8988T (cell line): ENCODE data around the gene CST5.
"Not testable (repeated sequence)": the region's sequence is repeated elsewhere in the genome, so short reads cannot be mapped to it uniquely, and the experiment has no call there.

Experiments
- DNase-seq: peaks from one replicate; pipeline ENCODE4 v3.0.0; 2011

The CST5 gene, protein sequence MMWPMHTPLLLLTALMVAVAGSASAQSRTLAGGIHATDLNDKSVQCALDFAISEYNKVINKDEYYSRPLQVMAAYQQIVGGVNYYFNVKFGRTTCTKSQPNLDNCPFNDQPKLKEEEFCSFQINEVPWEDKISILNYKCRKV

DNA sequence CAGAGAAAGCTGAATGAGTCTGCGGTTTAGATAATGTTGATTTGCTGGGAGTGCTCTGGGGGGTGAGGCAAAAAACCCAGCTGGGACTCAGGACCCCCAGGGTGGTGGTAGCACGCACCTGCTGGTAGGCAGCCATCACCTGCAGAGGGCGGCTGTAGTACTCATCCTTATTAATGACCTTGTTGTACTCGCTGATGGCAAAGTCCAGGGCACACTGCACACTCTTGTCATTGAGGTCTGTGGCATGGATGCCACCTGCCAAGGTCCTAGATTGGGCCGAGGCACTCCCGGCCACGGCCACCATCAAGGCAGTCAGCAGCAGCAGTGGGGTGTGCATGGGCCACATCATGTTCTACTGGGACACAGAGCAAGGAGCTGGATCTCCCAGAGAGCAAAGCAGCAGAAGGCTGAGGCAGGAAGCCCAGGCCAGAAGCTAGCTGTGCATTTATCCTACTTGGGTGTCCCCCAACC lies at the start of gene CST5:
TSS of gene CST5 (minus strand) at position 421 of the 471 bp plus-strand sequence. CDS start at position 349, 72 bp downstream.
- DNase-seq, result no peak

DNA sequence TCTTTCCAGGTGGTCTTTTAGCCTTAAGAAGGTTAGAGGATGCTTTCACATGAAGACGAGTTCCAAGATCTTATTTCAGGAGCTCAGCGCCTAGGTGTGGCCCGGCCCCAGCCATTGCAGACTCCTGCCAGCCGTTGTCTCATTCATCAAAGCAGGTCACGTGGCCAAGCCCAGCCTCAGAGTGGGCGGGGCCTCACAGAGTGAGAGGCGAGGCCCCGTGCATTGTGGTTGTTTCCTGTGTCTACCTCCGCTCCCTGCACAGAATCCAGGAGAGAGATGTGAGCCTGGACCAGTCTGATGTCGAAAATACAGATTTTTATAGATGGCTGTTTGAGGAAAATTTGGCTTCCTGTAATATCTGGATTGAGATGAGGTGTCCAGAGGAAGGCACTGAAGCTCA lies 49.2 kb upstream of the CST5 start:
- no peak for DNase-seq

DNA sequence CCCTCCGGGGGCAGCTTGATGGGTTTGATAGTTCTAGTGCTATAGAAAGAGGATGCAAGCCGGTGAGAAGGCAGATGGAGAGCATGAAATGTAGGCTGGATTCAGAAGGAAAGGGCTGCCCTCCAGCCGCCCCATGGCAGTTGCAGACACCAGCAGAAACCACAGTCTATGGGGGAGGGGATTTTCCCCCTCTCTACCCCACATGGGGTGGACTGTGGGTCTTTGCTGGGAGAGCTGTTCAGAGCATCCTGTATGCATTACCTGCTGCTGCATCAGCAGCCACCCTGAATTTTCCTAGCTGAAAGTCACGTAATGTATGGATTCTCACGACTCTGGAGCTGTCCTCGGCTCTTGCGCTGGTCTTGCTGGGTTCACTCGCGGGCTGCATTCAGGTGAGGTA lies 48.8 kb upstream of the CST5 start:
- no peak for DNase-seq

DNA sequence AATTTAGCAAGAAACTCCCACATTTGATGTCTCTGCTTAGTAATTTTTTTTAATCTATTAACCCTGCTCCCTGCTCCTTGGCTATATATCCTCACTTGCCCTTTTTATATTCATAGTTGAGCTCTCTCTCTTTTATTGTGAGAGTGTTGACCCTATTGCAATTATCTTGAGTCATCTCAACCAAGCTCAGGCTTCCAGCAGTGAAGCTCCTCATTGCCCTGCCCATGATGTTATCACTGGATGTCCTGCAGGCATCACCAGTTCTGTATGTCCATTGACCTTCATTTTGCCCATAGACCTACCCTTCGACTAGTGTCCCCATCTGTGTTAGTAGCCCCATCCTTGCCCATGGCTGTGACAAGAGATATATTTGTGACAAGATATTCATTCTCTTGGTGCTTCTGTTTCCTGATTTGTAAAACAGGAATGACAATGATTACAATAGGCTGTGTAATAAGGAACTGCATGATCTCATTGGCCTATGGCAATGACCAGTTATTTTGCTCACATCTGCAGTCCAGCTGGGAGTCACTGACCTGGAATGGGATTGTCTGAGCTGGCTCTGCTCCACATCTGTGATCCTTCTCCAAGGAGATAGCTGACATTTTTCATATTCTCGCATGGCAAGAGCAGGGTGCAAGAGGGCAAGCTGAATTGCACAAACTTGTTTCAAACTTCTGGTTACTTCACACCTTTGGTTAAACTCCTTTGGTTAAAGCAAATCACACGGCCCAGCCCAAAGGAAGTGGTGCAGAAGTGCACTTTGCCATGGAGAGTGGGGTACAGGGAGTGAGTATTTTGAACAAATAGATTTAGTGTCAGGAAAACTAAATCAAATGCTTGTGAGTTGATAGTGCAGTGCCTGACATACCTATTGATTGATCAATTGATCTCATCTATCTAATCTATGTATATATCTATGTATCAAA lies 47.7 kb upstream of the CST5 start:
- no peak for DNase-seq

DNA sequence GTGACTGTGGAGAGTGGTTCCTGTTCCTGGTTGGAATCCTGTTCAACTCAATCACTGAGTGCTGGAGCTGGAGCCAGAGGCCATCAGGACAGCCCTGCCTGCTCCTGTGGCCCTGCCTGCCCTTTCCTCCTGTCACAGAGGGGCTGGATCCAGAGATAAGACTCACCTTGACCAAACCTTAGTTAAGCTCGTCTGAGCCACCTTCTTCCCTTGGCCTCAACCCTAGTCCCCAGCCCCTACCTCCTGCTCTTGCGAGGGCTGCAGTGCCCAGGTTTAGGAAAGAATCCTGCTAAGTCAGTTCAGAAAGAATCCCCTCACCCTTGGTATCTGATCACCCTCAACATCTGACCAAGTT lies 47.0 kb upstream of the CST5 start:
- DNase-seq, result no peak

DNA sequence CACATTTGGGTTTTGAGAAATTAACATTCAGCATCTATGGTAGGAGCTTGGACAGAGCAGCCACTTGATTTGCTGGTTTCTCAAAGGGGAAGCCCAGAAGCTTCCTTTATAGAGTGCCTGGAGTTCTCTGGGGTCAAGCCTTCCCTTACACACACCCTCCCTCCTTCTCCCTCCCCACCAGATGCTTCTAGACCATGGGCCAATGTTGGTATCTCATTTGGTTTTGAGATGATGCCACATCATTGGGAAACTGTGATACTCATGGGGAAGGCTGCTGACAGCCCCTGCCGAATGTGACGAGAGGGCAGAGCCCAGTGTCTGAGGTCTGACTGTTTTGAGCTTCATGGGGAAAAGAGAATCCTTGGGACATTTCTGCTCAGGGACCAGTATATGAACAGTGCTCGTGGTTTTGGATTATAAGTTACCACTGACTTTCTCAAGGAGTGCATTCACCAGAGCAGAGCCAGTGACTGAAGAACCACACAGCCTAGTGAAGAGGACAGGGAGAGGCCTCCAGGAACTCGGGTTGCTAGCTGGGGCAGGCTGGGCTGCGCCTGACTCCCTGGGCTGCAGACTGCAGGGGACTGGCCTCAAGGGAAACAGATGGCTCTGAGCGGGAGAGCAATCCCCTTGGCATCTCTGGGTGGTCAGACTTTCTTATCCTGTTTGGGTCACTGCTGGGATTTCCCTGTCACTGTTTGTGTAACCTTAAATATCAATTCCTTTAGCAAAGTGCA lies 46.4 kb upstream of the CST5 start:
- DNase-seq, result no peak

DNA sequence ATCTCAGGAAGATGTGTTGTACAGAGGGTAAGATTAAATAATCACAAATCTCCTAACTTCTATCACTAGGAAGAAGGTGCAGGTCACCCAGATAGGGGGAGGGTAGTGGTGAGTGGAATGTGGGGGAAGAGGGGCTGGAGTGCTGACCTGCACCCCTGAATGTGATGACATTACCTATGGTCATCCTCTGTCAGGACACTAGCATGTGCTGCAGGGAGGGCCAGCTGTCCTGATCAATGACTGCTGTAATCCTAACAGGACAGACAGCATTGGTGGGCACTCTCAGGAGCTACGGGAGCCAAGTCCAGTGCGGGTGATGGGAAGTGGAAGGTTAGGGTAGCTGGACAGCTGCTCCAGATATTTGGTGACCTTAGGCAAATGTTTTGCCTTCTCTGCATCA lies 45.2 kb upstream of the CST5 start:
- no peak for DNase-seq

DNA sequence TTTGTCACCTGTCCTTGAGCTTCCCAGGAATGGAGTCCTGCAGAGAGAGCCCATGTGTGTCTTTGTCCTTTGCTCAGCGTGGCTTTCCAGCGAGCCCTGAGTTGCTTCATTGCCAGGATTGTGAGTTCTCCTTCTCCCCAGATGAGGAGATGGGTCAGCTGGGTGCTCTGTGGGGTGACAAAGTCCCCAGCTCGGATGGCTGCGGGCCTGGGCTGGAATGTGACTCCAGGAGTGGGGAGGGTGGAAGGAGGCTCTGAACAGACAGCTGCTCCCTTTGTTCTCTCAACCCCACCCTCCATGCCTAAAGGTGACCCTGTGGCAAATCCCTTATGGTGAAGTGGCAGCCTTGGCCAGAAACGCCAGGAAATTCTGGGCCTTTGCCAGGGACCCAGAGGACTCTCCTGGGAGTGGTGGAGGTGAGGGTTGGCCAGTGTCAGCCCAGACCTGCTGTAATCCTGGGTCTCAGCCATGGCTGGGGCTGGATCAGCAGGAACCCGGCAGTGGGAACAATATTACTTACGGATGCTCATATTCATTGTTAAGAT lies 44.4 kb upstream of the CST5 start:
- no peak for DNase-seq

DNA sequence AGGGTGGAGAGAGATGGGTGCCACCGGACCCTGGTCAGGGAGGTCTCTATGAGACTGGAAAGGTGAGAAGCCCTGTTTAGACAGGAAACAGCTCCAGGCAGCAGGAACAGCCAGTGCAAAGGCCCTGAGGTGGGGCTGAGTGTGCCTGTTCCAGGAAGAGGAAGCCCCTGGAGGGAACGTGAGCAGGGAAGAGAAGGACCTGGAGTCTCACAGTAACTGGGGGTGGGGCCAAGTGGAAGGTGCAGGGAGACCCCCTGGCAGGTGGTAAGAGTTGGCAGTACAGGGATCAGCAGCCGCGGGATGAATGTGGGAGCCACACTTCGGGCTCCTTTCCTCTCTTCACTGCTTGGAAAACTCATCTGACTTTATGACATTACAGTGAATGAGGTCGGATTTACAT lies 43.8 kb upstream of the CST5 start:
- DNase-seq, result no peak

DNA sequence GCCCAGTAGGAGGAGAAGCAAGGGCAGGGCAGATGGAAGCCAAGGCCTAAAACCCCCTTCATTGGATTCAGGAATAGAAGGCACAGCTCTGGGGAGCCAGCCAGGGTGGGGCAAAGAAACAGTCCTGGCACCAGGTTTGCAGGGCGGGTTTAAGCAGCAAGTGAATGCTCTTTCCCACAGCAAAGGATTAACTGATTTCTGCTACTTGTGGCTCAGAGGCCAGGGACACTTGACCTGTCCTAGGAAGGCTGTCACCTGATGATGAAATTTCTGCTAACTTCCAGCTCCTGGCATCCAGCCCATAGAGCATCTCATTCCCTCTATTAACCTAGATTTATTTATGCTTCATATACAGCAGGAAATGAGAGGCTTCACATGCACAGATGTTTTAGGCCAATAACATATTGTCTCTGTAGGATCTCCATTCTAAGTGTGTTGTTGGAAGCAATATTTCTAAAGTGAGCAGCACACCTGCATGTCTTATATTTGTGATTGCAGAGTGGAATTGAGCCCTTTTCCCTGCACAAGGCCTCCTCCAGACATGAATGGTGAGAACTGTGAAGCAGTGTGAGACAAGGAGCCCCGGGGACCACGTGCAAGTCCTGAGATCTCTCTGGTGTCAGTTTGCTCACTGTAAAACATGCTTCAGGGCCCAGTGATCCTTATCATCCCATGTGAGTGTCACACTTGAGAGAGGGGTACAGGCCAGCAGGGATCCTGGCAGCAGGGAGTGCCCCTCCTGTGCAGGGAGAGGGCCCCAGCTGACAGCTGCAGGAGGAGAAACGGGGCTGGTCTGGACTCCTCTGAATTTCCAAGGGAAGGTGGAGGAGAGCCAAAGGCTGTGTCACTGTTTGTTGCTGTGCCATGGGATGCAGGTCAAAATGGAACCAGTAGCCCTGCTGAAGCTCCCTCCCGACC lies 41.1 kb upstream of the CST5 start:
- no peak for DNase-seq

DNA sequence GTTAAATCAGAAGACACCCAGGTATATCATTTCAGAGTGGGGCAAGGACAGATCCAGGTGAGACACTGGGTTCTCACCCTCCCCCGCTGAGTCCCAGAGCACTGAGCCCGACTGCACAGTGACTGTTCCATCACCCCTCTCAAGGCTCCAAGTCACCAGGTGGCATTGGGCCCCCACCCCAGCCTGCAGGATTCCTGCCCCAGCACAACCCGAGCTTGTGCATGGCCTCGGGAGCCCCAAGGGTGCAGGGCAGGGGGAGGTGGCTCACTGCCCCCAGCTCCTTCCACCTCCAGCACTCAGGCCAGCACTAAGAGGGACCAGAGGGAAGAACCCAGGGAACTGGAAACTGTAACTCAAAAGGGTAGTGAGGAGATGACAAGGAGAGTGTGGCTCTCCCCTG lies 39.3 kb upstream of the CST5 start:
- no peak for DNase-seq

DNA sequence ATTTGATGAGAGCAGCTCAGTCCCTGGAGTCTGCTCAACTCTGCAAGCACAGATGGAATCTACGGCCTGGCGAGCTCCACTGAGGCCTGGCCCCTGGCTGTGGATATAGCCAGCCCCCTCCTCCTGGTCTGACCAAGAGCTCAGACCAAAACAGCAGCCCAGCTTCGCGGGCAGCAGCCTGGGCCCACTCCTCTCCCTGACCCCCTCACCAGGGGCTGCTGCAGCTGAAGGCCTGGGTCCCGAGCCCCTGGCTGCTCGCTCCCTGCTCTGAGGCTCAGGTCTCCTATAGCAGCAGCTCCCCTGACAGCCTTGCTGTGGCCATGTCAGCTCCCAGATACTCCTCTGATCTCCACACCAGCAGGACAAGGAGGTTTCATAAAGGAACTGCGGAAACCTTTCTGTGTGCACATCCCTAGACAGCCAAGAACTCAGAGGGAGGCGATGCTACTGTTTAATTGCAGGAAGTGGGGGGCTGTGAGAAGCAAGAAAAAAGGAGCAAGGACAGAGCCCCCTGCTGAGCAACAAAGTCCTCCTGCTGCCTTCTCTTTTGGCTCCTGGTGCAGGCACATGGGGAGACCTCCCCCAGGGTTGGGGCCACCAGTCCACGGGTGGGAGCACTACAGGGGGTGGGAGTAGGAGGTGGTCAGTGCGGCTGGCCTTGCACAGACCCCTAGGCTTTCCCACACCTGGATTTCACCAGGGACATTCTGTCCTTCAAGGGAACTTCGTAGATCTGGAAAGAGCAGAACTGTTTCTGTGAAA lies 38.7 kb upstream of the CST5 start:
- no peak for DNase-seq

DNA sequence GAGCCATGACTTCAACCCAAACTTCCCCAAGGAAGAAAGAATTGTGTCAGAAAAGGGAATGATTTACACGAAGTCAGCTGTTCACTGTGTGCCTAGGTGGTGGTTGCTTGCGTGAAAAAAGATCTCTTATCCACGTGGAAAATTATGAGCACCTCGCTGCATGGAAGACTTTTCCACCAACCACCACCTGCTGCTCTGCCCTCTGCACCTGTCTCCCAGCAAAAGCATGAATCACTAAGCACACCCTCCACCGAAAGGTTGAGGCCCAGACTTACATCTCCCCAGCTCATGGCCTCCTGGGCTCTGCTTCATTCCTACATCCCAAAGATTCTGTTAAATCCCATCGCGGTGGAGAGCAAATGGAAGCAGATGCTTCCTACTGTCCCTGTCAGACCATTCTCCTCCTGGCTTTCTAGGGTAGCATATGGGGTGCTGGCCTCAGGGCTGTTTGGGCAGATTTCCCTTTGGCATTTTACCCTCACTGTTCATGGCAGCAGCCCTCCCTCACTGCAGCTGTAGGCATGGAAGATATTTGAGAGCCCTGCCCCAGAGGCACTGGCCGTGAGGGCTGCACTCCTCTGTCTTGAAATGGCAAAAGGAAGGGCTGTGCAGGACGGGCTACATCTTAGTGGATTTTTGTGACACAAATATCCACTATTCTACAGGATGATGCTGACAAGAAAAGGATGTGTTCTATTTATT lies 37.6 kb upstream of the CST5 start:
- no peak for DNase-seq

DNA sequence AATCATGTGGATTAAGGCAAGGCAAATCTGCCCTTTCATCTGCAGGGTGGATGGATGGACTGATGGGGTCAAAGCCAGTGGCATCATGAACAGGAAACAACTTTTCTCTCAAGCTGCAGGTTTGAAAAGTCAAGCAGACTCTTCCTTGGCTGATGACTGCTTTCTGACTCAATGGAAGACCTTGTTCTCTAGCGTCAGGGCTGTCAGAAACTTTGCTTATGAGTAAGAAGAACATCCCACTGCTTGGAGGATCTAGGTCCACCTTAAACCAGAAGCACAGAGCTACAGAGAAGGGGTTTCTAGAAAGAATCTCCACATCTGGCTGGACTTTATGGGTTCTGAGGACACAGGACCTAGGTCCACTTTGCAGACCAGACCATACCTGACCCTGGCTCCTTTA lies 36.3 kb upstream of the CST5 start:
- DNase-seq, result no peak

DNA sequence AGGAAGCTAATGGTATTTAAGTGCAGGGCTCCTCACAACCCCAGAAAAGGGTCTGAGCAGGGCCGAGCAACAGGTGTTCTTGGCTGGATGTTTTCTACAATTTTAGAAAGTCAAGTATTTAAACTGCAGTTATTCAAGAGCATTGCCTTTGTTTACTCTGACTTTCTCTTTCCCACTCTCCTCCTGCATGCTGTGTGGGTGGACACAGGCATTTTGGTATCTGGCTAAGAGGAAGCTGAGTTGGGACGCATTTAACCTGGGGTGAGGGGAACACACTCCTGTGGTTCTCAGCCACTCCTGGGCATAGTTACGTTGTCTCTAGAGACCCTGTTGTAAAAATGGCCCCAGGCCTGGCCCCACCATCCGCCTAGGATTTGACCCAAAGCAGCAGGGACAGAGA lies 34.9 kb upstream of the CST5 start:
- not testable (repeated sequence) for DNase-seq

DNA sequence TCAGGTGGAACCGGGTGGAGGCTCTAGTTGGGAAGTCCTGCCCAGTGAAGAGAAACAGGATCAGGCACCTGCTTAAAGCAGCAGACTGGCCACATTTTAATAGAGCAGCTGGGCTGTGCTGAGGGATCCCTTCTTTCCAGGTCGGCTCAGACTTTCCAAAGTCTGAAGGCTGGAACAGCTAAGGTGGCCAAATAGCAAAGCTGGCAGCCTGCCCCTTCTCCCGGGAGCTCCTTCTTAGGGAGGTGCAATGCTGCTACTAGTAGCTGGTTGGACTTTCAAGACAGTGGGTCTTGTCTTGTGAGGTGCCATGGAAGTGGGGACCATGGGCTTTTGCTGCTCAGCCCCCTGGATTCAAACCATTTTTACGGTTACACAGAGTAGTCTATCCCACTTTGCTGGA lies 30.7 kb upstream of the CST5 start:
- no peak for DNase-seq

DNA sequence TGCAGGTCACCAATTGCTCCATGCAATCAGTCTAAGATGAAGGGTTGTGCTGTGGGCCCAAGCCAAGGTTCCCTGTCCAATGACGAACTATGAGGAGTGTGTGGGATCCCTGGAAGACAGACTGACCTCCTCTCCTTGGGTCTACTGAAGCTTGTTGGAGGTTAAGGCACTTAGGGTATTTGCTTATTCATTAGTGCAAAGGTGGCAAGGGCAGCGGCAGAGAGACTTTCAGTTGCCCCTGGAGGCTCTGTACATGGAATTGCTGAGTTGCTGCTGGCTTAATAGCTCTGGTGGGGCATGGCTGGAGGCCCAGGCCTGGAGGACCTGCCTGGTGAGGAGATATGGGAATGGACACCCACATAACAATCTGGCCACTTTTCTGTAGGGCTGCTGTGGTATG lies 29.8 kb upstream of the CST5 start:
- no peak for DNase-seq

DNA sequence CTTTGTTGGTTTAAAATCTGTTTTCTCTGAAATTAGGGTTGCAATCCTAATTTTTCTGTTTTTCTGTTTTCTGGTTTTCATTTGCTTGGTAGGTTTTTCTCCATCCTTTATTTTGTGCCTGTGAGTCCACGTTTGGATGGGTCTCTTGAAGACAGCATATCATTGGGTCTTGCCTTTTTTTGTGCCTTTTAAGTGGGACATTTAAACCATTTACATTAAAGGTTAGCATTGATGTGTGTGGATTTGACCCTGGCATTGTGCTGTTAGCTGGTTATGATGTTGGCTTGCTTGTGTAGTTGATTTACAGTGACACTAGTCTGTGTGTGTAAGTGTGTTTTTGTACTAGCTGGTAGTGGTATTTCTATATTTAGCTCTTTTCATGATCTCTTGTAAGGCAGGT lies 28.0 kb upstream of the CST5 start:
- no peak for DNase-seq

DNA sequence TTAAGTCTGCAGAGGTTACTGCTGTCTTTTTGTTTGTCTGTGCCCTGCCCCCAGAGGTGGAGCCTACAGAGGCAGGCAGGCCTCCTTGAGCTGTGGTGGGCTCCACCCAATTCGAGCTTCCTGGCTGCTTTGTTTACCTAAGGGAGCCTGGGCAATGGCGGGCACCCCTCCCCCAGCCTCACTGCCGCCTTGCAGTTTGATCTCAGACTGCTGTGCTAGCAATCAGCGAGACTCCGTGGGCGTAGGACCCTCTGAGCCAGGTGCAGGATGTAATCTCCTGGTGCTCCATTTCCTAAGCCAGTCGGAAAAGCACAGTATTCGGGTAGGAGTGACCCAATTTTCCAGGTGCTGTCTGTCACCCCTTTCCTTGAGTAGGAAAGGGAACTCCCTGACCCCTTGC lies 22.8 kb upstream of the CST5 start:
- not testable (repeated sequence) for DNase-seq

DNA sequence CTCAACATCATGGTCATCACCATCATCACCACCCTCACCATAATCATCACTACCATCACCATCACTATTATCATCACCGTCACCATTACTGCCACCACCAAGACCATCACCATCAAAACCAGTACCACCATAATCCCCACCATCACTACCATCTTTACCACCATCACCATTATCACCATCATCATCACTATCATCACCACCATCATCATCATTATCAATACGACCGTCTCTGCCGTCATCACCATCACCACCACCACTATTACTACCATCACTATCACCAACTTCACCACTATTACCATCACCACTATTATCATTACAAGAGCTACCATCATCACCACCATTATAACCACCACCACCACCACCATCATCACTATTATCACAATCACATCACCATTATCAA lies 11.3 kb upstream of the CST5 start:
- DNase-seq, result not testable (repeated sequence)

DNA sequence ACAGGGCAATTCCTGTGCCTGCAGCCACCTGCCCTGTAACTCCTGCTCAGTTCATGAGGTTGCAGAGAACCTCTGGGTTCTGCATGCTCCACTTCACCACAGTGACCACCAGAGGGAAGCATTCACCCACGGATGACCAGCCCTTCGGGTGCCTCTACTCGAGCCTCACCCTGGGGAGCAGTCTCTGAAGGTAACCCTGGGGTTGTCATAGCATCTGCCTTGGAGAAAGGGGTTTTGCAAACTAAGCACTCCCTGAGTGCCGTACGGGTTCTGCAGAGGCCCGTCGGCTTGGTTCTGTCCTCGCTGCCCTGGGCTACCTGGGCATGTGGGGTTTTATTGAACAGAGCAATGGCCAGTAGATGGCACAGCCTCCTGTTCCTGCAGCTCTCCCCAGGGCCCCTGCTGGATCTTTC lies 10.2 kb upstream of the CST5 start:
- DNase-seq, result peak; percentile 21
